NCI-H1417 treated with DMSO at 0.1 percent for 48 hours (cell line): ENCODE data around the gene NACC2.
A peak's percentile ranks its signal among the peaks of the same experiment; 100 is the strongest.

Experiments used
- DNase-seq: peaks from one replicate; lab custom pipeline; 2025; lab: John Stamatoyannopoulos, UW

Gene NACC2

DNA sequence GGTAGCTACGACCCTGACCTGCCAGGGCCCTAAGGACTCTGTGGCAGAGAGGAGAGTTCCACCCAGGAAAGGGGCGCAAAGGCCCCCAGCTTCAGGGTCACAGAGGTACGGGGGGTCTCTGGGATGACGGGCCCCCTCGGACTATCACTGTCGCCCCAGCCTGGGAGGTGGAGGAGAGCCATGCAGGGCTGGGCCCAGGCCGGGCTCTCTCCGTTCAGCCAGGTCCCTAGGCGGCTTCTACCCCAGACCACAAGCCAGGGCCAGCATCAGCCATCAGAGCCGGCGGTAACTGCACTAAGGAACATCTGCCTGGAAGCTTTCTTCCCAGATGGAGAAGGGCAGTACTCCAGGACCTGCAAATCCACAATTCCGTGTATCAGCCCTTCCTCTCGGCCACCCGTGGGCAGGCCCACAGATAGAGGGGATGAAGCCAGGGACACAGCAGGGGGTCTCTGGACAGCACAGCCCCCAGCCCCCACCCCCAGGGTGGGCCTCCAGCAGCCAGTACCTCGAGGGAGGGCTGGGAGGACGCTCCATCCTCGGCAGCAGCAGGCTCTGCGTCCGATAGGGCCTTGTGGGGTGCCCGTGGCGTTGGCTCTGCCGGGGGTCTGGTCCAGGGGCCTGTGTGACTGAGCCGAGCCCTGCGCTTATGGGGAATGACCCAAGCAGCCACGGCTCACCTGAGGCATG lies 38.4 kb downstream of the NACC2 start:
- no peak for DNase-seq

DNA sequence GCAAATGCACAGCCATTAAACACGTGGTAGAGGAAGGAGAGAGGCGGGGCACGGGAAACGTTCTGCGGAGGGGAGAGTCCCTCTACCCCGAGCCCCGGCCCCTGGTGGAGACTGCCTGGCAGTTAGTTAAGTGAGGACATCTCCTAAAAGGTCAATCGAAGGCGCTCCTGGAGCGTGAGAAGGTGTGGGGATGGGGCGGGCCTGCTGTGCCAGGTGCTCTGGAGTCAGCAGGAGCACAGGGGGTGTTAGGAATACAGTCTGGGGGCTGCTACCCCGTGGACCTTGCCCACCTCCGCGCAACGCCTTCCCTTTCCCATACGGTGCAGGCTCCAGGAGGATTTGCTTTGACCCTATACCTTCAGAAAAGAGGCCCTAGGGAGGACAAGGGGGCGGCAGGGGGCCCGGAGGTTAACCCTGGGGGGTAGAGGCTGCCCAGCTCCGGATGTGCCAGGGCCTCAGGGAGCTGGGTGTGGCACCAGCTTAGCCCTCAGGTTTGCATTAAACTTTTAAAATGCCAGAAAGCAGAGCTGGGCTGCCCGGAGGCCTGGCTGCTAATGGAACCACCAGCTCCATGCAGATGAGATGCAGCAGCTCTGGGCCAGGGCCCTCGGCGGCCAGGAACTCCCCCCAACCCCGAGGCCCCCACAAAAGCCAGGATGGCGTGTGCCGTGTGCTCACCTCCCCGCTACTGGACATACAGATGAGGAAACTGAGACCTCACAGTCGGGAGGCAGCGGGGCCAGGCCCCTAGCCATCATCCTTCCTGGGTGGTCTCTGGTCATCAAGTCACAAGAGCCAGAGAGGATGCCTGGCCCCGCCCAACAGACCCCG lies 39.2 kb downstream of the NACC2 start:
- DNase-seq = no peak

DNA sequence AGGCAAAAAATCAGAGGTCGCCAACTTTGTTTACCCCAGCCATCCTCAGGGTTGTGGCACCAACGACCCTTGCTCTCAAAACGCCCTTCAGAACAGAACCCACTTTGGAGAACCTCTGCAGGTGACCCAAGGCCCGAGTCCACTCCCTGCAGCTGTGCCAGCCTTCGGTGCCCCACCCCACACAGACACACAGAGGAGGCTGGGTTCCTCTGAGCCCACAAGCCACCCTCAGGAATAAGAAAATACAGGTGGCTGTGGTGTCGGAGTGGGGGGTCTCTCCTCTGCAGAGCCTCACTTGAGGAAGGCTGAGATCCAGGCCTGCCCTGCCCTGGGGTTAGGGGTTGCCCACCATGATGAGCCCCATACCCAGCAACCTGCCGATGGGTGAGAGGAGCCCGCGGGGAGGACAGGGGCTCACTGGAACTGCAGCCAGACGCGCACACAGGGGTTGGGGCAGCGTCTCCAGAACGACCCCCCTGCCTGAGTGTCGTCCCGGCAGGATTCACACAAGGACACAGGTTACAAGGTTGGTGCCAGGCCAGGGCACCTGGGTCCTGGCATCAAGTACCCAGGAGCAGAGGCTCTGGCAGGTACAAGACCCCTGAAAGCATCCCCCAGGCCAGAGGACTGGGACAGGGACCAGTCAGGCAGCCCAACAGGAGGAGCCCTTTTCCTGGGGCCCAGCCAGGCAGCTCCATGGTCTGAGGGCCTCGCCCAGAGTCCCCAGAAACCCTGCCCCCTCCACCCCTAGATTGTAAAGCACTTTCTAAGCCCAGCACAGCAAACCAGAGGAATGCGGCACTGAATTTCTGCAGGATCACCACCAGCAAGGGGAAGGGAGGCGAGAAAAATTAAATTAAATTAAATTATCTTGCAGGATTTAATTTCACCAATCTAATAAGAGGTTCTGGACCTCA lies 40.0 kb downstream of the NACC2 start:
- DNase-seq = no peak

DNA sequence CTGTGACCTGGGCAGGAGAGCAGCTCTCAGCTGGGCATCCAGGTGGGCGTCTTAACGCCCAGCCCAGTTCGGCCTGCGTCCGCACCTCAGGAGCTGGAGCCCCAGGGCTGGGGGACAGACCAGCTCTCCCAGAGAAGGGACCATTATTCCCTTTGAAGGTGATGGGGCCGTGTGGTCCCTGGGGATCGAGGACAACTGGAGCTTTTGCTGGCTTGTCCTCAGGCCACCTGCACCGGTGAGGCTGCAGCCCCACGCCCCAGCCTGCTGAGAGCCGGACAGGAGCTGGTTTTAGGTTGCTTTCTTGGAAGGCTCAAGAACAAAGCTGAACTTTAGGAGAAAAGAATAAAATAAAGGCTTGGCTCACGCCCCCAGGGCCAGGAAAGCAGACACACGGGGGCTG lies 40.9 kb downstream of the NACC2 start:
- DNase-seq = no peak

DNA sequence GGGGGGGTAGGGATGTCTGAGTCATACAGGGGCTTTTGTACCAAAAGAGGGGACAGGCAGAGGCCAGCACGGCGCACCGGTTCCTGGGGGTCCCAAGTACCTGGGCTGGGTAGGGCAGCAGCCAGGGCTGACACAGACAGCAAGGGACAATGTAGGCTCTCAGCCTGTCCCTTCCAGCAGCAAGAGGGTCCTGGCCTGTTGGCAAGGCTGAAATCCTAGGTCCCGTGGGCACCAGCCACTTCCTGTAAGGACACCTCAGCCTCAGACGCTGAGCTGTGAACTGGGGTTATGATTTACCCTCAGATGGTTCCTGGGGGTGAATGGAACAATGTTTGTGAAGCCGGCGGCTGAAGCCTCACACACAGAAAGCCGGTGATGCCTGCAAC lies 41.3 kb downstream of the NACC2 start:
- no peak for DNase-seq

DNA sequence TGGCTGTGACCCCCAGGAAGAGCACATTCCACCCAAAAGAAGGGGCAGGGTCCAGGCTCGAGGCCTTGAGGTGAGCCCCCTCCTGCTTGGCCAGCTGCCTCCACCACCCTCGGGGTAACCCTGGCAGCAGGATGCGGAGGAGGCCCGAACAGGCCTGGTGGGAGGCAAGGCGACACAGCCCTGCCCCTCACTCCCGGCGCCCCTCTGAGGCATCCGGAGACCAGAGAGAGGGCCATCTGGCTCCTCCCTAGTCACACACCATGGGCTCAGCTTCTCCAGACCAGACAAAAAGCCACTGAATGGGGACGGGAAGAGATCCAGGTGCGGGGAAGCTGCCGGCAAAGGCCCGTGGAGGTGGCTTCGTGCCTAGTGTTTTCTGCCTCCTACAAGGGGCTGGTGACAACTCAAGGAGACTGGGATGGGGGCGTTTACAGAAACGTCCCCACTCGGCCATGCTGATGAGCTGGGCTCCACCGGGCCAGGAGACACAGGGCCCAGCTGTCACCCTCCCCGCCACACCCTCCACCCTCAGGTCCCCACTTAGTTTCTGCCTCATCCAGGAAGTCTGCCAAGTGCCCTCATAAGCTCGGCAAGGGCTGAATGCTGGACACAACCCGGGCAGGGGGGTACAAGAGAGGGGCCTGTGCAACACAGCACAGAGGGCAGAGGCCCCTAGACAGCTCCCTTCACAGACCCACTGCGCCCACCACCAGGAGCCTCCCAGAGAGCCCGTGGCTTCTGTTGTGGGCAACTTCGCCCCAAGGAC lies 41.9 kb downstream of the NACC2 start:
- DNase-seq = no peak

DNA sequence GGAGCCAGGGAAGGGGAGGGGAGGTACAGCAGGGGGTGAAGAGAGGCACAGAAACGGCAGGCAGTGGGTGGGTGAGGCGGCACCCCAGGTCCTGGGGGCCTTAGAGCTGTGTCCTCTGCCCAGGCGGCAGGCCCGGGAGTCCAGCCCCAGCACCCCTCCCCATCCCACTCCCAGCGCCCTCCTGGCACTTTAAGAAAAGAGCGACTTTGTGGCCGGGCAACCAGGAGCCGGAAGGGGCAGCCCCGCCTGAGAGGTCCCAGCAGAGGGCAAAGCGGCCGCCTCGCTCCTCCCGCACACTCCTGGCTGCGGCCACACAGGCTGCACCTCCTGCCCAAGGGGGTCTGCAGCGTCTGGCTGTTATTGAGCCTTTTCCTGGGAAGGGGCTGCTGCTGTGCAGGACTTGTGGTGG lies 42.6 kb downstream of the NACC2 start:
- no peak for DNase-seq

DNA sequence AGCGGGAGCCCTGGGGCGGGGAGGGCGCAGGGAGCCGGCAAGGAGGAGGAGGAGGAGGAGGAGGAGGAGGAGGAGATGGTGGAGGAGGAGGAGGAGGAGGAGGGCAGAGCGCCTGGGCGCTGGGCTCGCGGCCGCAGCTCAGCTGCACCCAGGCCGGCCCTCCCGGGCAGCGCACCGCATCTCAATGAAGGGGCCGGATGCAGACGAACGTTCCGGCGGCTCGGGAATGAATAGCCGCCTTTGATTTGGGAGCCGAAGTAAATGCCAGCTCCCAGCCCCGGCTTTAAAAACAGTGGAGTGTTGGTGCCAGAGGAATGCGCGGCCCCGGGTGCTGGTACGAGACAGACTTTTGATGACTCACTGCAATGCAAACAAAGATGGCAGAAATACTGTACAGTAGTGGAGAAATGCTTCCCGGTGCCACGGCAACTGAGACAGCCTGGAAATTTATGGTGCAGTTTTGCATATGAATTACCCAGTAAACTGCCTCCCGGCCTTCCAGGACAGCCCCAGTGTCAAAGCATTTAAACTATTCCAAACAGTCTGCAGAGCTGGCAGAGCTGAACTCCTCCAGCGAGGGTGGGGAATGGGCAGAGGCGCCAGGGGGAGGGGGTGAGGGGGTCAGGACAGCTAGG lies 43.1 kb downstream of the NACC2 start:
- peak; percentile 67 for DNase-seq

DNA sequence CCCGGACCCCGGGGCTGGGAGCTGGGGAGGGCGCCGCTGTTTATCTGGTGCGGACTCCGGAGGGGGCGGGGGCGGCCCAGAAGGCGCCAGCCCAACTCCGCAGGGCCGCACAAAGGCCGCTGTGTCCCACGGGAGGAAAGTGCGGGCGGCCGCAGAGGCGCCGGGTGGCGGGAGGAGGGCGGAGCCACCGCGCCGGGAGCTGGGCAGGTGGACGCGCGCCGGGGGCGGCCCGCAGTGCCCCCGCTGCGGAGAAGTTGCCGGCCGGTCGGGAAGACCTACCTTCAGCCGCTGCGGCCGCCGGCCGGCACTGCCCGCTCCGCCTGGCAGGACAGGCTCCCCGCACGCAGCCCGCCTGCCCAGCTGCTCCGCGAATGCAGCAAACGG lies 43.6 kb downstream of the NACC2 start:
- DNase-seq = no peak

DNA sequence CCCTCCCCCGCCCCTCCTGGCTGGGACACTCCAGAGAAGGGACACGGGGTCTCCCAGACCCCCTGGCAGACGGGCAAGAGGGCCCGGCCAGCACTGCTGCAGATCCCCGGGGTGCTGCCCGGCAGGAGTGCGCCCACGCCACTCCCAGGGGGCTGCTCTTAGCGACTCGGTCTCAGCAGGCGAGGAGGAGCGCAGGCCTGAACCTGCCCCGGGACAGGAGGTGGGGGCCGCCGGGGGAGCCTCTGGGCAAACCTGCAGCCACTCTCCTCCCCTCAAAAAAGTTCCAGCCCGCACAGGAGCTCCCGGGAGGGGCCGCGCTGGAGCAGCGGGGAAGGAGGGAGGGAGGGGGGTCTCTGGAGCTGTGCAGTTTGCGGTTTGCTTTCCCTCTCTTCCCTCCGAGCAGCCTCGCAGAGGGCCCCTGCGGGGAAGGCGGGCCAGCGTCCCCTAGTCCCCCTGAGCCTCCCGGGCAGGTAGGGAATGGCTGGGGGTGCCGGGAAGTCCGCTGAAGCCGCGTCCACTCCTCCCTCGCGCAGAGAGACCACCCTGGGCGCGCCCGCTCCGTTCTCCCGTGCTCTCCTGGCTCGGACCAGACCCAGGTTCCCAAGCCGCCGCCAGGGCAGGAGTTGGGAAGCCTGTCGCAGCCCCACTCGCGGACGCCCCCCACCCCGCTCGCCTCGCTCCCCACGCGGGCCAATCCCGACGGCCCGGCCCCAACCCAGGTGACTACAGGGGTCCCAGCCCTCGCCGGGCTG lies 44.2 kb downstream of the NACC2 start:
- no peak for DNase-seq

DNA sequence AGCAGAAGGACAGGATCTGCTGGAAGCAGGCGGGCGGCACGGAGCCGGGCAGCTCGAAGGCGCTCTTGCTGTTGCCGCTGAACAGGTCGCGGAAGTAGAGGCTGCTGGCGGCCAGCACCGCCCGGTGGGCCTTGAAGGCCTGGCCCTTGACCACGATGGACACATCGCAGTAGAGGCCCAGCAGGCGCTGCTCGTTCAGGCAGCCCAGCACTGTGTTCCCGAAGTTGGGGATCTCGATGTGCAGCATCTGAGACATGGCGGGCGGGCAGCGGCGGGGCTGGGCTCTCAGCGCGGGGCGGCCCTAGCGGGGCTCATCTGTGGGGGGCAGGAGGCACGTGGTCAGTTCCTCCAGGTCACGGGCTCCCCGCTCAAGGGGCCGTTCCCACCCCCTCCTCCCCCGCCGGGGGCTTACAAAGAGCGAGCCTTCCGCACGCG lies 44.8 kb downstream of the NACC2 start:
- DNase-seq = no peak

DNA sequence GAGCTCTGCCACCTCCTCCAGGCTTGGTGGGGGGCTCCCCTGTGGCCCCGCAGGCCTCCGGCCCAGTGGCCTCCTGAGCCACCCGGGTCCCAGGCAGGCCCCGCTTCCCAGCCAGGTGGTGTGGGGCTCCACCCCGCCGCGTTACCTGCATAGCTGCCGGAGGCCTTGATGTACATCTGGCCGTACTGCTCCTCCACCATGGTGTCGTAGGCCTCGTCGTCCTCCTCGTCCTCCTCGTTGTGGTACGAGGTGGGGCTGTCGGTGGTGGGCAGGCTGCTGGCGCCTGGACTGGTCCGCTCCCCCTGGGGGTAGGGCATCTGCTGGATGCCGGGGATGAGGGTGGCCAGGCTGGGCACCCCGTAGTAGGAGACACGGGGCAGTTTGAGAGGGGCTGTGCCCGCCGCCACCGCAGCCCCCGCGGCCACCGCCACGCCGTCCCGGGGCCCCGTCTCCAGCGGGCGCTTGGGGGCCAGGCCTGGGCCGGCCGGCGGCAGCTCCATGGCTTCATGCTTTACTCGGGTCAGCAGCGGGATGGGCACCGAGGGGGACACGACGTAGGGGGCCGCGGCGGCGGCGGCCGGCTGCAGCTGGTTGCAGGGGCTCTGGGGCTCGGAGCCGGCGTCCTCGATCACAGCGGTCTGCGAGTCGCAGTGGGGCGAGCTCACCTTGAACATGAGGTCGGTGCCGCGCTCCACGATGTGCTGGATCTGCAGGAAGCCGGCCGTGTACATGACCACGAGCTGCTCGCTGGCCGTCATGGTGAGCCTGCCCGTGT lies 45.4 kb downstream of the NACC2 start:
- no peak for DNase-seq

DNA sequence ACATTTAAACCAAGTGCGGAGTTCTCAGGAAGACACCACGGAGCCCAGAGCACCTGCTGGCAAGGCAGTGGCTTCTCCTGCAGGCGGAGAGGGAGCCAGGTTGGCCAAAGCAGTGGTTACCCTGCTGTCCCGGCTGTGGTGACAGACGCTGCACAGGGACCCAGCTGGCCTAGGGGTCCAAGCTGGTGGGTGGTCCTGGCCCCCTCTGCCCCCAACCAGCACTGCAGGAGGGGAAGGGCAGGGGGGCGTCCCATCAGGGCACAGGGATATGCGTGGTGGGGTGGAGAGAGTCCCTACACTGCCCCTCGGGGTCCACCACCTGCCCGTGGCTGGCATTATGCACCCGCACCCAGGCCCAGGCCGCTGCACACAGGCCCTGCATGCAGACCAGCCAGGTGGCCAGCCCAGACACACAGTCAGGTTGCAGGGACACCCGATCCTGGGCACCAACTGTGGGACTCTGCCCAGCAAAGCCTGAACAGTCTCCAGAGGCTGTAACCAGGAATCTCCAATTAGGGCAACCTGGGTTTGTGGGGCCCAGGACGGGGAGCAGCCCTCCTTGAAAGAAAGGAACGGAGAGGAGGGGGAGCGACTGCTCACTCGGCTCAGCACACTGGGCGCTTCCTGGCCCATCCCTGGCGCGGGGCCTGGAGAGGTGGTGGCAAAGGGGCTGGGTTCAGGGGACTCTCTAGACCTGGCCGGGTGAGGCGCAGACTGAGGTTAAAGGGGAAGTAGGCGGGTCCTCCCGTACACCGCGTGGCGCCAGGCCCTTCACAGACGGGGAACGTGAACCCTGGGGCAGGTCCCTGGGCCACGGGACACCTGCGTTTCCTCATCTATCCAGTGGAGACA lies 46.3 kb downstream of the NACC2 start:
- no peak for DNase-seq

DNA sequence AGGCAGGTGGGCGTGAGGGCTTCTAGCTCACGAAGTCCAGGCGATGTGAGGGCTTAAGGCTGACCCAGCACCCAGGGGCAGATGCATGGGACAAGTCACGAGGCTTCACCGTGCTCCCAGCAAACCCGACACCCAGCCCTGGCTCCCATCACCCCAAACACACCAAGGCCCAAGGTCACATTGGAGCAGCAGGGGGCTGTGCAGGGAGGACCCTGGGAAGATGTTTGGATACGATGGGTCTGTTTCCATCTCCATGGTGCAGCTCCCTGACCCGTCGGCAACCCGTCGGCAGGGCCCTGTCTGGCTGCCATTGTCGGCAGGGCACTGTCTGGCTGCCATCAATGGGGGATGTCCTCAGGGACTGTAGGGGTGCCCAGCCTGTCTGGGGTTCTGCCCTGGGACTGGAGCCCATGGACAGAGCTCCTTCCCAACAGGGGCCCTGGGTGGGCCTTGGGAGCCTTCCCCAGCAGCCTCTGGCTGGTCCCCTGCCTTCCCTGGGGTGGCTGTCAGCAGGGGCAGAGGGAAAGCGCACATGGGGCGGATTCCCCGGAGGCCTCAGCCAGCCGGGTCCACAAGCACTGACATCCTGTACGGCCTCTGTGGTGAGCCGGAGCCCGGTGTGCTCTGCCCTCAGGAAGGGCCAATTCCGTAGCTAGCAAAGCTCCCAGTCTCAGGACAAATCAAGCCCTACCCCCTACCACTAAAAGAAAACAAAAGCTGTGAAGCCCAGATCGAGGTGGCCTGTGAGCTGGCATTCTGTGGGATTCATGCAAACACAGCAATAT lies 47.1 kb downstream of the NACC2 start:
- no peak for DNase-seq

DNA sequence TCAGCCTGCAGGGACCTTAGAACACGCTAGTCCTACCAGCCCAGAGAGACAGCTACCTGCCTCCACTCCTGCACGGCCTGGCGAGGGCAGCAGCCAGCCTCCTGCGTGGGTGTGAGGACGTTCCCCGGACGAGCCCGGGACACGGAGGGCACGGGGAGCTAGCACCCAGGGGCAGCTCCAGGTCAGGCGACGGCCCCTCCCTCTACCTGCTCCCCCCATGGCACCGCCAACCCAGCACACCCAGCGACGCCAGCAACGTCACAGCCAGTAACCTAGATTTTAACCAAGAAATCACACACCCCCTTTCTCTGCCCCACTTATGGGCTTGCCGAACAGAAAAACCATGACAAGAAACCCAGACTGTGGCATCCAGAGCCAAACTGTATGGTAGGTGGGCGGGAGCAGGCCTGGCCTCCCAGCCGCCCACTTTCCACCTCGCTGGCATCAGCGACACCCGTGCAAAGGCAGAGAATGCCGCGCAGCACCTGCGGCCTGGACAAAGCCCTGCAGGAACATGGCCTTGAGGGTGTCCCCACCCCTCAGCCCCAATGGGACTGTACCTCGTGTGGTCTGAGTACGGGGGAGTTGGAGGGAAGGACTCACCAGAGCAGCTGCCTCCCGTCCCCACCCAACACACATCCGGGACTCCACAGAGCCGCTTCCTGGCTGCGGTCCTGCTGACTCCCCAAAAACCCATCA lies 47.9 kb downstream of the NACC2 start:
- no peak for DNase-seq

DNA sequence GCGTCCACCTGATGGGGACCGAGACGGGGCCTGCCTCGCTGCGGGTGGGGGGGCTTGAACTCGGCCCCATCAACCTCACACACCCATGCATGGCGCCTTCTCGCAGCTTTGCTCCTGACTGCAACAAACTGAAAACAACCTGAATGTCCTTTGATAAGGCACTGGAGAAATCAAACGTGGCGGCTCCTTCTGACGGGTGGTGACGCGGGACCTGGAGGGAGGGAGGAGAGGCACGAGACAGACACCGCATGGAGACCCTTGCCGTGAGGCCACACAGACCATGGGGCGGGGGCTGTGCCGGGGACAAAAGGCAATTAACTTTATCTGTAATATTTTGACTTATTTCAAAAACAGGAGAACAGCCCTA lies 48.6 kb downstream of the NACC2 start:
- no peak for DNase-seq
